K562 (cell line): ENCODE data around the gene NR4A2. TPM values are rescaled to one million over a fixed set of nuclear protein-coding genes. Genes with fewer than 3 reads are reported as not detected.

ENCODE experiments used
- CREB1 ChIP-seq, 2 experiments: sonication (generic) in 1 of 2; formaldehyde crosslinking in 1 of 2; IDR thresholded peaks; 2 replicates each; pipeline versions ENCODE4 v1.6.1 to v1.8.0; 2012 to 2022; ENCODE audit warnings: inconsistent platforms in 1 of 2, mild to moderate bottlenecking in 1 of 2, missing genetic modification reagents in 1 of 2, moderate library complexity in 1 of 2
- HDAC1 ChIP-seq, 2 experiments: fragments of 450-650 bp; IDR thresholded peaks; 2 replicates each; pipeline ENCODE4 v1.6.1; 2016 to 2017; ENCODE audit warnings: inconsistent platforms in 1 of 2, mild to moderate bottlenecking in 1 of 2, moderate library complexity in 1 of 2
- HLTF ChIP-seq: fragments of 450-650 bp; IDR thresholded peaks from 2 replicates; pipeline ENCODE4 v1.6.1; 2016
- KHSRP ChIP-seq: fragments of 450-650 bp; IDR thresholded peaks from 2 replicates; pipeline ENCODE4 v1.6.1; 2017
- MTF1 ChIP-seq: fragments of 250-450 bp; sonication (Bioruptor Pico); IDR thresholded peaks from 2 replicates; pipeline ENCODE4 v1.9.0; 2021; ENCODE audit warnings: moderate library complexity, mild to moderate bottlenecking, inconsistent platforms, borderline replicate concordance
- NCOA6 ChIP-seq: fragments of 450-650 bp; IDR thresholded peaks from 2 replicates; pipeline ENCODE4 v1.6.1; 2017; ENCODE audit warnings: mild to moderate bottlenecking
- PHF8 ChIP-seq: fragments of 200-600 bp; sonication (generic); IDR thresholded peaks from 2 replicates; pipeline ENCODE4 v1.6.1; 2012; ENCODE audit warnings: mixed run types, mild to moderate bottlenecking, inconsistent platforms, low read length, moderate library complexity, borderline replicate concordance
- SIN3B ChIP-seq: fragments of 450-650 bp; IDR thresholded peaks from 2 replicates; pipeline ENCODE4 v1.6.1; 2017; ENCODE audit warnings: low read depth, mild to moderate bottlenecking, moderate library complexity
- SIX5 ChIP-seq, 2 experiments: IDR thresholded peaks; 2 replicates each; pipeline ENCODE4 v1.6.1; 2011; ENCODE audit warnings: low read length in 2 of 2, borderline replicate concordance in 1 of 2, low read depth in 1 of 2, mild to moderate bottlenecking in 1 of 2, moderate library complexity in 1 of 2; ENCODE audit not compliant: insufficient read depth in 1 of 2
- TAF1 ChIP-seq: IDR thresholded peaks from 2 replicates; pipeline ENCODE4 v1.6.1; 2011; ENCODE audit warnings: mild to moderate bottlenecking, low read length, moderate library complexity; ENCODE audit not compliant: insufficient read depth, control insufficient read depth, severe bottlenecking; ENCODE audit errors: extremely low read depth
- ZNF224 ChIP-seq: sonication (generic); formaldehyde crosslinking; IDR thresholded peaks from 2 replicates; pipeline ENCODE4 v1.8.0; 2022; ENCODE audit warnings: mild to moderate bottlenecking, missing genetic modification reagents
- polyA plus RNA-seq, 8 experiments: library from polyadenylated mRNA; depleted of rRNA in 4 of 8; stranded (reverse) in 5 of 8; unstranded in 3 of 8; fragments of >200 nt; fragmentation: Nextera tagmentation in 2 of 8; fragmentation: Illumina TruSeq in 1 of 8; extraction: Ambion mirVana in 2 of 8; extraction: Trizol in 1 of 8; gene quantifications; 2 replicates each; pipeline versions ENCODE4 v1.2.1 to v1.2.3, GENCODE V29; 2011 to 2014; ENCODE audit warnings: inconsistent platforms in 1 of 8, missing spikeins in 1 of 8
- total RNA-seq, 7 experiments: library from RNA; depleted of rRNA in 6 of 7; stranded (reverse); fragments of >200 nt in 6 of 7; fragmentation: Illumina TruSeq in 2 of 7; extraction: Trizol in 2 of 7; gene quantifications; 2 replicates each; pipeline versions ENCODE4 v1.2.1 to v1.2.3, GENCODE V29; 2011 to 2021; ENCODE audit warnings: low replicate concordance in 1 of 7
- TF ChIP-seq, protein P1 (sequence below), 2 experiments: fragments of 200-800 bp in 1 of 2; sonication (Bioruptor generic) in 1 of 2; sonication (generic) in 1 of 2; formaldehyde crosslinking in 1 of 2; IDR thresholded peaks in 1 of 2; conservative IDR thresholded peaks in 1 of 2; 2 replicates each; pipeline versions ENCODE4 v1.5.0 to v1.6.1; 2016 to 2020; ENCODE audit warnings: missing compliant biosample characterization in 1 of 2, missing genetic modification characterization in 1 of 2, missing genetic modification reagents in 1 of 2
- TF ChIP-seq, protein P2 (sequence below): sonication (generic); formaldehyde crosslinking; IDR thresholded peaks from 2 replicates; pipeline ENCODE4 v1.8.0; 2022; ENCODE audit warnings: missing genetic modification reagents, mild to moderate bottlenecking, borderline replicate concordance
- TF ChIP-seq, protein P3 (sequence below): fragments of 450-650 bp; formaldehyde crosslinking; IDR thresholded peaks from 2 replicates; pipeline ENCODE4 v1.4.0; 2022; ENCODE audit warnings: mild to moderate bottlenecking, moderate library complexity

Gene NR4A2
- total and polyA plus RNA-seq, 9 of the 15 experiments (the other 6 are each of a cell fraction or from before 2014, with no cell fraction given), result 0.94 to 5.1 (median 1.3) TPM

DNA sequence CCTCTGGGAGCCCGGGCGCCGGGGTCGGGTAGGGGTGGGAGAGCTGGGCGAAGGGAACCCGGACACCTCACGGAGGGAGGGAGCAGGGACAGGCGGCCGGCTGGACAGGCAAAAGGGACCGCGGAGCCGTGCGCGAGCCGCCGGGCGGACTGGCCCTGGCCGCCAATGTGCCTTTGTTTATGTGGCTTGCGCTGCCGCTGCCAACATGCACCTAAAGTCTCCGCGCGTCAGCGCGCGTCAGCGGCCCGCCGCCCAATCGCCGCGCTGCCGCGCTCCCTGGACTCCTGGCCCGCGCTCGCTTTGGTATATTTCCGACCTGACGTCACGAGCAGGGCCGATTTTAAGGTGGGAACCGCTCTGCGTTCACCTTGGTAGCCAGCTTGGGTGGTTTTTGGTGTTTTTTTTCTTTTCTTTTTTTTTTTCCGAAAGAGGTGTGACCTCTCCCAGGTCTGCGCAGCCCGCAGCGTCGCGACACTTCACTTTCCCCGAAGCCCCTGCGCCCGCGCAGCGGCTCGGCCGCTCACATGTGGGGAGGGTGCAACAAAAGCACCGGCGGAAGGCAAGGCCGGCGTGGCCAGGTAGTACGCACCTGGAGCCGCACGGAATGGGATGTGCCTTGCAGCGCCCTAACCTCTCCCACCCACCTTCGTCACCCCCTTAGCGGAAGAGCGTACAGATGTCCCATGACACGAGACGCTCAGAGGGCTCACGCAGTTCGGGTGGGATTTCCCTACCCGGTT lies at the start of gene NR4A2 (continued):
- TF ChIP-seq, protein P1, sequence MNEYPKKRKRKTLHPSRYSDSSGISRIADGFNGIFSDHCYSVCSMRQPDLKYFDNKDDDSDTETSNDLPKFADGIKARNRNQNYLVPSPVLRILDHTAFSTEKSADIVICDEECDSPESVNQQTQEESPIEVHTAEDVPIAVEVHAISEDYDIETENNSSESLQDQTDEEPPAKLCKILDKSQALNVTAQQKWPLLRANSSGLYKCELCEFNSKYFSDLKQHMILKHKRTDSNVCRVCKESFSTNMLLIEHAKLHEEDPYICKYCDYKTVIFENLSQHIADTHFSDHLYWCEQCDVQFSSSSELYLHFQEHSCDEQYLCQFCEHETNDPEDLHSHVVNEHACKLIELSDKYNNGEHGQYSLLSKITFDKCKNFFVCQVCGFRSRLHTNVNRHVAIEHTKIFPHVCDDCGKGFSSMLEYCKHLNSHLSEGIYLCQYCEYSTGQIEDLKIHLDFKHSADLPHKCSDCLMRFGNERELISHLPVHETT (CRISPR knock-in tag; conservative IDR thresholded peaks at IDR 0.05 in 1 of 2, IDR thresholded peaks at IDR 0.05 in 1 of 2), result no peak
- TF ChIP-seq TAF1 (peak; percentile 76), PHF8 (peak; percentile 61), HDAC1 (IDR thresholded peaks at IDR 0.05) (peak in 1 of 2 experiments; percentile 84; a peak in 2 of 4 replicates), KHSRP (peak; percentile 60; the same call in 1 of the 2 replicates), SIX5 (IDR thresholded peaks at IDR 0.05; ENCODE audit: borderline replicate concordance in 1 of 2, insufficient read depth in 1 of 2, low read depth in 1 of 2, low read length in 2 of 2) (no peak), NCOA6 (no peak), SIN3B (0 out of 2 replicates have a peak, but pooled peaks have one; percentile 26), HLTF (no peak; the same call in 1 of the 2 replicates), ZNF224 (CRISPR knock-in tag) (no peak), MTF1 (CRISPR knock-in tag) (no peak), CREB1 (IDR thresholded peaks at IDR 0.05) (peak; percentile 94), CREB1 (CRISPR knock-in tag; IDR thresholded peaks at IDR 0.05) (peak; percentile 94)
- TF ChIP-seq, protein P2, sequence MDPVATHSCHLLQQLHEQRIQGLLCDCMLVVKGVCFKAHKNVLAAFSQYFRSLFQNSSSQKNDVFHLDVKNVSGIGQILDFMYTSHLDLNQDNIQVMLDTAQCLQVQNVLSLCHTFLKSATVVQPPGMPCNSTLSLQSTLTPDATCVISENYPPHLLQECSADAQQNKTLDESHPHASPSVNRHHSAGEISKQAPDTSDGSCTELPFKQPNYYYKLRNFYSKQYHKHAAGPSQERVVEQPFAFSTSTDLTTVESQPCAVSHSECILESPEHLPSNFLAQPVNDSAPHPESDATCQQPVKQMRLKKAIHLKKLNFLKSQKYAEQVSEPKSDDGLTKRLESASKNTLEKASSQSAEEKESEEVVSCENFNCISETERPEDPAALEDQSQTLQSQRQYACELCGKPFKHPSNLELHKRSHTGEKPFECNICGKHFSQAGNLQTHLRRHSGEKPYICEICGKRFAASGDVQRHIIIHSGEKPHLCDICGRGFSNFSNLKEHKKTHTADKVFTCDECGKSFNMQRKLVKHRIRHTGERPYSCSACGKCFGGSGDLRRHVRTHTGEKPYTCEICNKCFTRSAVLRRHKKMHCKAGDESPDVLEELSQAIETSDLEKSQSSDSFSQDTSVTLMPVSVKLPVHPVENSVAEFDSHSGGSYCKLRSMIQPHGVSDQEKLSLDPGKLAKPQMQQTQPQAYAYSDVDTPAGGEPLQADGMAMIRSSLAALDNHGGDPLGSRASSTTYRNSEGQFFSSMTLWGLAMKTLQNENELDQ (CRISPR knock-in tag), result no peak
- TF ChIP-seq, protein P3, sequence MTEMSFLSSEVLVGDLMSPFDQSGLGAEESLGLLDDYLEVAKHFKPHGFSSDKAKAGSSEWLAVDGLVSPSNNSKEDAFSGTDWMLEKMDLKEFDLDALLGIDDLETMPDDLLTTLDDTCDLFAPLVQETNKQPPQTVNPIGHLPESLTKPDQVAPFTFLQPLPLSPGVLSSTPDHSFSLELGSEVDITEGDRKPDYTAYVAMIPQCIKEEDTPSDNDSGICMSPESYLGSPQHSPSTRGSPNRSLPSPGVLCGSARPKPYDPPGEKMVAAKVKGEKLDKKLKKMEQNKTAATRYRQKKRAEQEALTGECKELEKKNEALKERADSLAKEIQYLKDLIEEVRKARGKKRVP (CRISPR knock-in tag), result no peak
